Trophoblast cell (in vitro differentiated cells and primary cell): ENCODE measurements around the gene SRRM2.
A peak's percentile ranks its signal among the peaks of the same experiment; 100 is the strongest.

Experiments used
- DNase-seq, 2 donors: peaks; one replicate each; pipeline ENCODE4 v3.0.0-alpha.2; 2016
- H2AFZ ChIP-seq: 2 replicates; pipeline ENCODE4 v1.6.1; 2013; ENCODE audit warnings: low read length, moderate library complexity, mild to moderate bottlenecking; ENCODE audit not compliant: insufficient read depth, poor library complexity
- H2AK5ac ChIP-seq: 2 replicates; pipeline ENCODE4 v1.6.1; 2013; ENCODE audit warnings: mild to moderate bottlenecking, low read length
- H2BK120ac ChIP-seq: 2 replicates; pipeline ENCODE4 v1.6.1; 2013; ENCODE audit warnings: low read length, mild to moderate bottlenecking, moderate library complexity; ENCODE audit not compliant: insufficient read depth, poor library complexity
- H2BK12ac ChIP-seq: 2 replicates; pipeline ENCODE4 v1.6.1; 2013; ENCODE audit warnings: mild to moderate bottlenecking, low read length, moderate library complexity
- H2BK5ac ChIP-seq: 2 replicates; pipeline ENCODE4 v1.6.1; 2013; ENCODE audit warnings: low read length, low read depth, moderate library complexity, mild to moderate bottlenecking; ENCODE audit not compliant: poor library complexity
- H3K14ac ChIP-seq: 2 replicates; pipeline ENCODE4 v1.6.1; 2013; ENCODE audit warnings: mild to moderate bottlenecking, low read length
- H3K18ac ChIP-seq: 2 replicates; pipeline ENCODE4 v1.6.1; 2013; ENCODE audit warnings: mild to moderate bottlenecking, low read length
- H3K23ac ChIP-seq: 2 replicates; pipeline ENCODE4 v1.6.1; 2013; ENCODE audit warnings: low read length
- H3K27ac ChIP-seq: 2 replicates; pipeline ENCODE4 v1.5.1; 2013; ENCODE audit warnings: low read depth, mild to moderate bottlenecking, inconsistent platforms, low read length, moderate library complexity
- H3K27me3 ChIP-seq: 2 replicates; pipeline ENCODE4 v1.6.1; 2013; ENCODE audit warnings: inconsistent platforms, mild to moderate bottlenecking, low read length, moderate library complexity; ENCODE audit not compliant: insufficient read depth
- H3K36me3 ChIP-seq, 2 experiments: 1 replicate in 1 of 2; 2 replicates in 1 of 2; pipeline ENCODE4 v1.6.1; 2013; ENCODE audit warnings: low read length in 2 of 2, mild to moderate bottlenecking in 2 of 2, moderate library complexity in 1 of 2; ENCODE audit not compliant: insufficient read depth in 2 of 2, control insufficient read depth in 1 of 2
- H3K4ac ChIP-seq: 2 replicates; pipeline ENCODE4 v1.6.1; 2013; ENCODE audit warnings: low read depth, mild to moderate bottlenecking, low read length, moderate library complexity
- H3K4me1 ChIP-seq, 2 experiments: 1 replicate in 1 of 2; 2 replicates in 1 of 2; pipeline ENCODE4 v1.6.1; 2013; ENCODE audit warnings: low read length in 2 of 2, mild to moderate bottlenecking in 2 of 2, moderate library complexity in 1 of 2; ENCODE audit not compliant: insufficient read depth in 2 of 2, control insufficient read depth in 1 of 2
- H3K4me2 ChIP-seq: 2 replicates; pipeline ENCODE4 v1.6.1; 2013; ENCODE audit warnings: inconsistent platforms, mild to moderate bottlenecking, low read length, moderate library complexity
- H3K4me3 ChIP-seq: 2 replicates; pipeline ENCODE4 v1.5.1; 2013; ENCODE audit warnings: mild to moderate bottlenecking, low read depth, low read length, inconsistent platforms
- H3K79me1 ChIP-seq: one replicate; pipeline ENCODE4 v1.6.1; 2013; ENCODE audit warnings: low read length
- H3K79me2 ChIP-seq: 2 replicates; pipeline ENCODE4 v1.6.1; 2013; ENCODE audit warnings: low read length, mild to moderate bottlenecking; ENCODE audit not compliant: control insufficient read depth, insufficient read depth, poor library complexity
- H3K9ac ChIP-seq: 2 replicates; pipeline ENCODE4 v1.6.1; 2013; ENCODE audit warnings: mild to moderate bottlenecking, low read length
- H3K9me3 ChIP-seq: 2 replicates; pipeline ENCODE4 v1.6.1; 2013; ENCODE audit warnings: low read depth, mild to moderate bottlenecking, control low read depth, inconsistent platforms, low read length; ENCODE audit not compliant: insufficient read depth
- H4K12ac ChIP-seq: 2 replicates; pipeline ENCODE4 v1.6.1; 2013; ENCODE audit warnings: low read depth, mild to moderate bottlenecking, low read length, moderate library complexity
- H4K8ac ChIP-seq: 2 replicates; pipeline ENCODE4 v1.6.1; 2013; ENCODE audit warnings: low read depth, mild to moderate bottlenecking, low read length, moderate library complexity
- H4K91ac ChIP-seq: one replicate; pipeline ENCODE4 v1.6.1; 2013; ENCODE audit warnings: low read depth, mild to moderate bottlenecking, low read length, moderate library complexity
- WGBS: extraction: QIAGEN DNeasy Blood & Tissue Kit; methylation state at CpG from one replicate; pipeline ENCODE4 v1.1.7; 2013; ENCODE audit warnings: missing lambda C conversion rate; ENCODE audit not compliant: insufficient read length, insufficient coverage; ENCODE audit errors: extremely low coverage; 5-methylcytosine and 5-hydroxymethylcytosine counted together

SRRM2 gene

DNA sequence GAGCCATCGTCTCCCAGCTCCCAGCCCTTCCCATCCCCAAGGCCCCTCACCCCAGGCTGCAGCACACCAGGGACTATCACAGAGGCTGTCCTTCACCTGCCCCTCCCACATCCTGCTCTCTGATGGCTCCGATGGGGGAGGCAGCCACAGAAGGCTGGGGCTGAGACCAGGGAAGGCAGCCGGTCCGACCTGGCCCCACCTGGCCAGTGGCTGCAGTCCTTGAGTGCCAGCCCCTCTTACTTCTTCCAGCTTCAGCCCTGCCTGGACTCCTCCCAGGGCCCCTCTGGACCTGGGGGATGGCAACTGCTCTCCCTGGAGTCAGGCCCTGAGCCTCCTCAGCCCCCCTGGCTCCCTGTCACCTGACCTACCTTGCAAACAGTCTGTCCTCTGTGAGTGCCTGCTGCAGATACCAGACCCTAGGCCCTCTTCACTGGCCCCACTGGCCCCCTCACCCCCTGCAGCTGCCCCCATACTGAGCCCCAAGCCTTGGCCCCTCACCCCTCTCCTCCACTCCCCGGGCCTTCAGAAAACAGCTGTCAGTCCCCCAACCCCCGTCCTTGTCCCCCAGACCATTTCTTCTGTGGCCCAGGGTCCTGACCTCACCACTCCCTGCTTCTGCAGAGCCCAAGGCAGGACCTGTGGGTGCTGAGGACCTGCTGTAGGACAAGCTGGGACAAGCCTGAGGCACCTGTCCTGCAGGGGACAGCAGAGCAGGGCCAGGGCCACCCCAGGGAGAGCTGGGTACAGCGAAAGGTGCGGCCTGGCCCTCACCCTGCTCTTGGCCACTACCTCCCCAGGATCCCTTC, 12.6 kb upstream of the SRRM2 start:
- no peak overlapping the region for H3K4ac ChIP-seq
- peak overlapping the region; percentile 28 for H4K91ac ChIP-seq
- no peak overlapping the region for H3K9ac ChIP-seq
- no peak overlapping the region for H2AFZ ChIP-seq
- H3K4me1 ChIP-seq, result no peaks in the 10 kb centered on the region
- H2BK120ac ChIP-seq, result no peak overlapping the region
- H3K4me3 ChIP-seq, result no peak overlapping the region
- no peak overlapping the region for H2AK5ac ChIP-seq
- no peak overlapping the region for H2BK12ac ChIP-seq
- H4K8ac ChIP-seq, result no peak overlapping the region
- no peaks in the 10 kb centered on the region for H3K9me3 ChIP-seq
- H3K79me1 ChIP-seq, result no peaks in the 10 kb centered on the region
- WGBS, result no CpG with 5 or more reads among the region's 8 CpGs
- H3K23ac ChIP-seq, result no peak overlapping the region
- no peak overlapping the region for H3K27ac ChIP-seq
- no peak overlapping the region for H3K18ac ChIP-seq
- no peak overlapping the region for H3K4me2 ChIP-seq
- H3K14ac ChIP-seq, result no peak overlapping the region
- H3K27me3 ChIP-seq, result no peaks in the 10 kb centered on the region
- H2BK5ac ChIP-seq, result no peak overlapping the region
- H4K12ac ChIP-seq, result no peak overlapping the region
- H3K36me3 ChIP-seq, result no peaks in the 10 kb centered on the region
- H3K79me2 ChIP-seq, result no peaks in the 10 kb centered on the region
- no peak for DNase-seq

DNA sequence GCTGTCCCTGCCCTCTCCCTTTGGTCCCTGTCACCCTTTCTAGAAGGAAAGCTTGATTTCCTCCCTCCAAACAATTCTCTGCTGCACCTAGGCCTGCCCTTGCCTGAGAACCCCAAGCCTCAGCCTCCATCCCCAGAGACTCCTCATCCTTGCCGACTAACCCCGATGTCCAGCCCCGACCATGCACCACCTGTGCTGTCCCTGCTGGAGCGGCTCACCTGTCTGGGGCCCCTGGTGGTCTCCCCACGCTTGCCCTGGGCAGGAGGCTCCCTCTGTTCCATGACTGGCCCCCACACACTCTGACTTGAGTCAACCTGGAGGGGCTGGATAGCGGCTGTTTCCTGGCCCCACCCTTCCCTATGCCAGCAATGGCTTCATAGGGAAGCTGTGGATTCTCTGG, 12.0 kb upstream of the SRRM2 start:
- H3K27me3 ChIP-seq, result no peaks in the 10 kb centered on the region
- H3K4me1 ChIP-seq, result no peaks in the 10 kb centered on the region
- no peak overlapping the region for H3K14ac ChIP-seq
- H2BK5ac ChIP-seq, result no peak overlapping the region
- no peaks in the 10 kb centered on the region for H3K79me2 ChIP-seq
- H3K79me1 ChIP-seq, result no peaks in the 10 kb centered on the region
- H3K4me2 ChIP-seq, result no peak overlapping the region
- no peak overlapping the region for H2BK12ac ChIP-seq
- no peak overlapping the region for H3K23ac ChIP-seq
- no peaks in the 10 kb centered on the region for H3K36me3 ChIP-seq
- no peak overlapping the region for H3K4ac ChIP-seq
- H3K9ac ChIP-seq, result no peak overlapping the region
- no peak overlapping the region for H3K18ac ChIP-seq
- H3K4me3 ChIP-seq, result no peak overlapping the region
- DNase-seq, result no peak
- H2AK5ac ChIP-seq, result no peak overlapping the region
- no peak overlapping the region for H3K27ac ChIP-seq
- H4K12ac ChIP-seq, result no peak overlapping the region
- H3K9me3 ChIP-seq, result no peaks in the 10 kb centered on the region
- H4K8ac ChIP-seq, result no peak overlapping the region
- no peak overlapping the region for H4K91ac ChIP-seq
- no peak overlapping the region for H2BK120ac ChIP-seq
- WGBS, result no CpG with 5 or more reads among the region's 6 CpGs
- no peak overlapping the region for H2AFZ ChIP-seq

DNA sequence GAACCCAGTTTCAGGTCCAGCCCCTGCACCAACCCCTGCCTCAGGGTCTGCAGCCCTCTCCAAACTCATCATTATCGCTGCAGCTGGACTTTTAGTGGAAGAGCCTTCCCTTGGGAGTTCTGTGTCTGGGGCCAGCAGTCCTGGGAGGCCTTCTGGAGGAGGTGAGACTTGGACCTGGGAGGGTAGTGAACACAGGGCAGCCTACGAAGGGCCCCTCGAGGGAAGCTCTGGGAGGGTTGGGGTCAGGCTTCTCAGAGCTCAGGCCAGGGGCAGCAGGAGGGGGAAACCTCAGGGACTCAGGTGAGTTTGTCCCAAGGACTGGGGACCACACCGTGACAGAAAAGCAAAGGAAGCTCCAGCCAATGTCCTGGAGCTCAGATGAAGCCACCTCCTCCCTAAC, 11.3 kb upstream of the SRRM2 start:
- no peak overlapping the region for H2AK5ac ChIP-seq
- H3K4me1 ChIP-seq, result no peaks in the 10 kb centered on the region
- H3K4me3 ChIP-seq, result no peak overlapping the region
- H3K18ac ChIP-seq, result no peak overlapping the region
- no CpG with 5 or more reads among the region's 4 CpGs for WGBS
- H4K8ac ChIP-seq, result no peak overlapping the region
- no peak overlapping the region for H2BK120ac ChIP-seq
- no peak overlapping the region for H3K4ac ChIP-seq
- peaks cover 2% of the 10 kb centered on the region for H3K9me3 ChIP-seq
- H3K27me3 ChIP-seq, result no peaks in the 10 kb centered on the region
- H2BK12ac ChIP-seq, result no peak overlapping the region
- H4K12ac ChIP-seq, result no peak overlapping the region
- no peak overlapping the region for H2BK5ac ChIP-seq
- no peak overlapping the region for H3K27ac ChIP-seq
- no peaks in the 10 kb centered on the region for H3K79me1 ChIP-seq
- no peak overlapping the region for H4K91ac ChIP-seq
- no peak overlapping the region for H3K4me2 ChIP-seq
- H3K23ac ChIP-seq, result no peak overlapping the region
- H3K79me2 ChIP-seq, result no peaks in the 10 kb centered on the region
- no peak overlapping the region for H3K14ac ChIP-seq
- H3K36me3 ChIP-seq, result no peaks in the 10 kb centered on the region
- DNase-seq, result no peak
- no peak overlapping the region for H2AFZ ChIP-seq
- H3K9ac ChIP-seq, result no peak overlapping the region

DNA sequence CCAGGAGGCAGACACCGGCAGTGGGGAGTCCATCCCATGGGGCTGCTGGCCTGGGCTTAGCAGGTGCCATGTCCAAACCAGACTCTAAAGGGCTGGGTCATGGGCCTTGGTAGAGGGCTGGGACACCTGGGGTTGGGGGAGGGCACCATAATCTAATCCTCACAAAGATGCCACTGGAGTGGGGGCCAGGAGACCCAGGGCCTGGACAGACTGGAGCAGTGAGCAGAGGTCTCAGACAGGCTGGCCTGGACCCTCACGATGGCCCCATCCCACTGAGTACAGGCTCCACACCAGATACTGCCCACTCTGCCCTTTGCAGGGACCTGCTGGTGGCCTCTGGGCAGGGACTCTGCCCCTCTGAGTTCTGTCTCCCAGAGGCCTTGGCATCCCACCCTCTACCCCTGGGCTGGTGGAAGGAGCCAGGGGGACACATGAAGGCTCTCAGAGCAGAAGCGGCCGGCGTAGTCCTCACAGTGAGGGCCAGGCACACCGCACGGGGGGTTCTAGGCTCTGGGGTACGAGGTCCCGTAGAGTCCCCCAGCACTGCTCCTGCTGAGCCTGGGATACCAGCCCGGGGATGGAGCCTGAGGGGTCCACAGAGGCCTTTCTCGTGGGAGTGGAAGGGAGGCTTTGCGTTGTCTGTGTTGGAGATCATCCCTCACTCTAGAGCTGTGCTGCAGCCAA, 10.0 kb upstream of the SRRM2 start:
- Histone ChIP-seq H3K79me1 (no peaks in the 10 kb centered on the region), H4K8ac (no peak overlapping the region), H3K4me3 (no peak overlapping the region), H3K79me2 (no peaks in the 10 kb centered on the region), H3K36me3 (no peaks in the 10 kb centered on the region), H3K23ac (no peak overlapping the region), H2BK120ac (no peak overlapping the region), H3K4me1 (no peaks in the 10 kb centered on the region), H3K18ac (no peak overlapping the region), H3K4me2 (no peak overlapping the region), H3K14ac (no peak overlapping the region), H2BK5ac (no peak overlapping the region), H3K27ac (no peak overlapping the region), H2AK5ac (no peak overlapping the region), H3K4ac (no peak overlapping the region), H3K27me3 (no peaks in the 10 kb centered on the region), H4K12ac (no peak overlapping the region), H3K9ac (no peak overlapping the region), H2AFZ (no peak overlapping the region), H3K9me3 (peaks cover 2% of the 10 kb centered on the region), H4K91ac (no peak overlapping the region), H2BK12ac (no peak overlapping the region)
- DNase-seq, result no peak
- WGBS, result no CpG with 5 or more reads among the region's 12 CpGs
